ENCODE measurements around the gene FAM20A. TPM values are rescaled to one million over a fixed set of nuclear protein-coding genes. Genes with fewer than 3 reads are reported as not detected.

The FAM20A gene
- total RNA-seq, 1 donor from 2014 or later = 0.14 TPM

GRCh38 chr17:68598074-68598473 lies 3.1 kb downstream of the FAM20A start:
- Histone ChIP-seq H3K27ac (ENCODE audit: low read depth, low read length) (no peak overlapping the region), H3K9ac (ENCODE audit: low read length) (no peak overlapping the region), H3K4me2 (ENCODE audit: low read length) (no peak overlapping the region), H3K4me1 (ENCODE audit: insufficient read depth, low read length) (peaks cover 2% of the 10 kb centered on the region), H3K9me3 (ENCODE audit: insufficient read depth, low read depth, low read length) (no peaks in the 10 kb centered on the region), H2AFZ (ENCODE audit: low read depth, low read length) (no peak overlapping the region), H3K27me3 (ENCODE audit: insufficient read depth, low read length) (peaks cover 42% of the 10 kb centered on the region), H3K79me2 (ENCODE audit: insufficient read depth, low read length) (no peaks in the 10 kb centered on the region), H3K36me3 (ENCODE audit: insufficient read depth, low read length) (no peaks in the 10 kb centered on the region), H3K4me3 (ENCODE audit: insufficient read depth, low read depth, low read length) (no peak overlapping the region), H4K20me1 (ENCODE audit: insufficient read depth, low read length) (no peaks in the 10 kb centered on the region)
- no peak for TF ChIP-seq CTCF (IDR thresholded peaks at IDR 0.05; ENCODE audit: insufficient read depth, low read depth, low read length)
- no peak for TF ChIP-seq EZH2 (IDR thresholded peaks at IDR 0.05; ENCODE audit: insufficient read depth, low read length)
- Mint-ChIP-seq H3K4me3 (ENCODE audit: unreplicated experiment) (no peak overlapping the region), H3K27ac (ENCODE audit: unreplicated experiment) (no peak overlapping the region), H3K27me3 (ENCODE audit: low read depth, unreplicated experiment) (peaks cover 53% of the 10 kb centered on the region), H3K36me3 (ENCODE audit: low read depth, unreplicated experiment) (no peaks in the 10 kb centered on the region), H3K4me1 (ENCODE audit: low read depth, unreplicated experiment) (peaks cover 12% of the 10 kb centered on the region), H3K9me3 (ENCODE audit: unreplicated experiment) (peaks cover 3% of the 10 kb centered on the region)
- no peak for DNase-seq (ENCODE audit: low read depth)
- FAIRE-seq = no peak

GRCh38 chr17:68596411-68596945 lies 4.7 kb downstream of the FAM20A start:
- Mint-ChIP-seq H3K4me3 (ENCODE audit: unreplicated experiment) (no peak overlapping the region), H3K36me3 (ENCODE audit: low read depth, unreplicated experiment) (no peaks in the 10 kb centered on the region), H3K4me1 (ENCODE audit: low read depth, unreplicated experiment) (peaks cover 12% of the 10 kb centered on the region), H3K27me3 (ENCODE audit: low read depth, unreplicated experiment) (peaks cover 43% of the 10 kb centered on the region), H3K27ac (ENCODE audit: unreplicated experiment) (no peak overlapping the region), H3K9me3 (ENCODE audit: unreplicated experiment) (peaks cover 3% of the 10 kb centered on the region)
- H3K36me3 ChIP-seq (ENCODE audit: insufficient read depth, low read length) = no peaks in the 10 kb centered on the region
- H3K4me1 ChIP-seq (ENCODE audit: insufficient read depth, low read length) = peaks cover 2% of the 10 kb centered on the region
- no peak for DNase-seq (ENCODE audit: low read depth)
- H3K27me3 ChIP-seq (ENCODE audit: insufficient read depth, low read length) = peaks cover 27% of the 10 kb centered on the region
- H3K4me3 ChIP-seq (ENCODE audit: insufficient read depth, low read depth, low read length) = no peak overlapping the region
- TF ChIP-seq EZH2 (IDR thresholded peaks at IDR 0.05; ENCODE audit: insufficient read depth, low read length) = no peak
- TF ChIP-seq CTCF (IDR thresholded peaks at IDR 0.05; ENCODE audit: insufficient read depth, low read depth, low read length) = no peak
- H3K27ac ChIP-seq (ENCODE audit: low read depth, low read length) = no peak overlapping the region
- FAIRE-seq = no peak
- no peaks in the 10 kb centered on the region for H3K9me3 ChIP-seq (ENCODE audit: insufficient read depth, low read depth, low read length)
- H4K20me1 ChIP-seq (ENCODE audit: insufficient read depth, low read length) = no peaks in the 10 kb centered on the region
- H2AFZ ChIP-seq (ENCODE audit: low read depth, low read length) = no peak overlapping the region
- no peak overlapping the region for H3K9ac ChIP-seq (ENCODE audit: low read length)
- H3K4me2 ChIP-seq (ENCODE audit: low read length) = no peak overlapping the region
- no peaks in the 10 kb centered on the region for H3K79me2 ChIP-seq (ENCODE audit: insufficient read depth, low read length)

- Mint-ChIP-seq H3K27ac (ENCODE audit: unreplicated experiment) (no peak overlapping the region), H3K4me3 (ENCODE audit: unreplicated experiment) (no peak overlapping the region), H3K36me3 (ENCODE audit: low read depth, unreplicated experiment) (no peaks in the 10 kb centered on the region), H3K27me3 (ENCODE audit: low read depth, unreplicated experiment) (peaks cover 43% of the 10 kb centered on the region), H3K4me1 (ENCODE audit: low read depth, unreplicated experiment) (peaks cover 12% of the 10 kb centered on the region), H3K9me3 (ENCODE audit: unreplicated experiment) (peaks cover 3% of the 10 kb centered on the region)
- Histone ChIP-seq H3K27me3 (ENCODE audit: insufficient read depth, low read length) (peaks cover 27% of the 10 kb centered on the region), H2AFZ (ENCODE audit: low read depth, low read length) (no peak overlapping the region), H3K9me3 (ENCODE audit: insufficient read depth, low read depth, low read length) (no peaks in the 10 kb centered on the region), H3K4me1 (ENCODE audit: insufficient read depth, low read length) (peaks cover 2% of the 10 kb centered on the region), H4K20me1 (ENCODE audit: insufficient read depth, low read length) (no peaks in the 10 kb centered on the region), H3K36me3 (ENCODE audit: insufficient read depth, low read length) (no peaks in the 10 kb centered on the region), H3K27ac (ENCODE audit: low read depth, low read length) (no peak overlapping the region), H3K79me2 (ENCODE audit: insufficient read depth, low read length) (no peaks in the 10 kb centered on the region), H3K9ac (ENCODE audit: low read length) (no peak overlapping the region), H3K4me3 (ENCODE audit: insufficient read depth, low read depth, low read length) (no peak overlapping the region), H3K4me2 (ENCODE audit: low read length) (no peak overlapping the region)
- FAIRE-seq (no peak), DNase-seq (ENCODE audit: low read depth) (no peak)
- TF ChIP-seq CTCF (IDR thresholded peaks at IDR 0.05; ENCODE audit: insufficient read depth, low read depth, low read length) (no peak), EZH2 (IDR thresholded peaks at IDR 0.05; ENCODE audit: insufficient read depth, low read length) (no peak)
These were observed 5.2 kb downstream of the FAM20A start for GRCh38 chr17:68595986-68596385.
